Body of pancreas (tissue), 4 donors: ENCODE data around the gene PATJ.

Source experiments
- CTCF ChIP-seq, 7 experiments: fragments of 450-650 bp in 4 of 7; fragments of 200-600 bp in 3 of 7; sonication (generic) in 3 of 7; IDR thresholded peaks; one replicate each; pipeline ENCODE4 v1.5.1; 2016 to 2019; ENCODE audit warnings: antibody characterized with exemption in 7 of 7
- POLR2A ChIP-seq, 3 donors: fragments of 450-650 bp; IDR thresholded peaks; one replicate each; pipeline ENCODE4 v1.6.1; 2016; ENCODE audit warnings: antibody characterized with exemption in 3 of 3, mild to moderate bottlenecking in 2 of 3

DNA sequence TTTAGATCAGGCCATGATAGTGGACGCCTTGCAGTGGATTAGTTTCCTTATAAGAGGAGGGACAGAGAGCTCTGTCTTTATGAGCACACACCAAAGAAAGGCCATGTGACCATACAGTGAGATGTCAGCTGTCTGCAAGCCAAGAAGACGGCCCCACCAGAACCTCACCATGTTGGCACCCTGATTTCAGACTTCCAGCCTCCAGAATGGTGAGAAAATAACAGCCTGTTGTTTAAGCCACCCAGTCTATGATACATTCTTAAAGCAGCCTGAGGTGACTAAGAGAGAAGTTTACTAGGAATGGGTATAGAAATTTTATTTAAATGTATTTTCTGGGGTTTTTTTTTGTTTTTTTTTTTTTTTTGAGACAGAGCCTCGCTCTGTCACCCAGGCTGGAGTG lies 481.9 kb downstream of the PATJ start:
- no peak for TF ChIP-seq CTCF (IDR thresholded peaks at IDR 0.05)
- no peak for TF ChIP-seq POLR2A (IDR thresholded peaks at IDR 0.05)
